ENCODE data around the gene VTI1A. TPM values are rescaled to one million over a fixed set of nuclear protein-coding genes. Genes with fewer than 3 reads are reported as not detected.
"Not testable (repeated sequence)": the region's sequence is repeated elsewhere in the genome, so short reads cannot be mapped to it uniquely, and the experiment has no call there.

Gene VTI1A
- total RNA-seq, 1 donor from 2014 or later: 29.7 TPM

DNA sequence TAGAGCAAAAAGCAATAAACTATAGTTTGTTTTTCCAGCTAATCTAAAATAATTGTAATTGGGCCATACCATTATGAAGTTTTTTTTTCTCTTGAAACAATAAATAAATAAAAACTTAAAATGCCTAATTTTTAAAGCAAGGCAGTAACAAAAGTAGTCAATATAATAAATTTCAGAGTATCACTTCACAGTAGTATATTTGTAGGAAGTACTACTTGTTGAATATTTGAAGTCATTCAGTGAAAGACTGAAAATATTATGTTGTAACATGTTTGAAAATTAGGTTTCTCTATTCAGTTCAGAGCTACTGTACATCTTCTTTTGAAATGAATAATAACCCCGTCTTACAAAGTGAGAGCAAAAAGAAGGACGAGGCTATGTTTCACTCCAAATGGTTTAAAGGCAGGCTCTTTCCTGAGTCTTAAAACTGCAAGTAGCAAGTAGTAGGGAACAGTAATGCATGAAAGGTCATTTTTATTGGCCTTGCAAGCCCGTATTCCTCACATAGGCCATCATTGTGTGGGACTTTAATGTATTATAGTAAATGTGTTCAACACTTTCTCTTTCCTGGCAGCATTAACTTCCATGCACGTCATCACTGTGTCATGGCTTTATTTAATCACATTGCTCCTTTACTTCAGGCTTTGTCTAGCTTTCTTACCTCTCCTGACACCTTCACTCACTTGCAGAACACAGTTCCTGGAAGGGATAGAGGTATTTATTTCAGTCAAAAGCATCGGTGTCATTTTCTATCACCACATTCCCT is 141.4 kb downstream of the VTI1A start:
- peaks cover 5% of the 10 kb centered on the region for H3K4me1 ChIP-seq
- H3K27me3 ChIP-seq: no peaks in the 10 kb centered on the region
- H3K4me3 ChIP-seq: no peak overlapping the region
- intact Hi-C loops (cut with DNase I): no loop called here
- H3K36me3 ChIP-seq: no peaks in the 10 kb centered on the region
- TF ChIP-seq, protein P1, sequence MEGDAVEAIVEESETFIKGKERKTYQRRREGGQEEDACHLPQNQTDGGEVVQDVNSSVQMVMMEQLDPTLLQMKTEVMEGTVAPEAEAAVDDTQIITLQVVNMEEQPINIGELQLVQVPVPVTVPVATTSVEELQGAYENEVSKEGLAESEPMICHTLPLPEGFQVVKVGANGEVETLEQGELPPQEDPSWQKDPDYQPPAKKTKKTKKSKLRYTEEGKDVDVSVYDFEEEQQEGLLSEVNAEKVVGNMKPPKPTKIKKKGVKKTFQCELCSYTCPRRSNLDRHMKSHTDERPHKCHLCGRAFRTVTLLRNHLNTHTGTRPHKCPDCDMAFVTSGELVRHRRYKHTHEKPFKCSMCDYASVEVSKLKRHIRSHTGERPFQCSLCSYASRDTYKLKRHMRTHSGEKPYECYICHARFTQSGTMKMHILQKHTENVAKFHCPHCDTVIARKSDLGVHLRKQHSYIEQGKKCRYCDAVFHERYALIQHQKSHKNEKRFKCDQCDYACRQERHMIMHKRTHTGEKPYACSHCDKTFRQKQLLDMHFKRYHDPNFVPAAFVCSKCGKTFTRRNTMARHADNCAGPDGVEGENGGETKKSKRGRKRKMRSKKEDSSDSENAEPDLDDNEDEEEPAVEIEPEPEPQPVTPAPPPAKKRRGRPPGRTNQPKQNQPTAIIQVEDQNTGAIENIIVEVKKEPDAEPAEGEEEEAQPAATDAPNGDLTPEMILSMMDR (IDR thresholded peaks at IDR 0.05): no peak
- DNase-seq (no peak), ATAC-seq (no peak)
- no peaks in the 10 kb centered on the region for H3K9me3 ChIP-seq
- no peak overlapping the region for H3K27ac ChIP-seq

DNA sequence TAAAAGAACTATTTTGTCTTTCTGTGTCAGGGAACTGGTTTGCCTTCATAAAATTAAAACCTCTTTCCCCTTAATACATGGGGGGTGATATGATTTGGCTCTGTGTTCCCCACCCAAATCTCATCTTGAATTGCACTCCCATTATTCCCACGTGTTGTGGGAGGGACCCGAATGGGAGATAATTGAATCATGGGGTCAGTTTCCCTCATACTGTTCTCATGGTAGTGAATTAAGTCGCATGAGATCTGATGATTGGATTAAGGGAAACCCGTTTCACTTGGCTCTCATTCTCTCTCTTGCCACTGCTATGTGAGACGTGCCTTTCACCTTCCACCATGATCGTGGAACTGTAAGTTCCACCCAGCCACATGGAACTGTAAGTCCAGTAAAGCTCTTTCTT is 142.1 kb downstream of the VTI1A start:
- Histone ChIP-seq H3K4me3 (no peak overlapping the region), H3K36me3 (no peaks in the 10 kb centered on the region), H3K9me3 (no peaks in the 10 kb centered on the region), H3K27me3 (no peaks in the 10 kb centered on the region), H3K27ac (no peak overlapping the region), H3K4me1 (peaks cover 5% of the 10 kb centered on the region)
- TF ChIP-seq, protein P1 (IDR thresholded peaks at IDR 0.05): no peak
- no peak for DNase-seq
- no peak for ATAC-seq
- intact Hi-C loops (cut with DNase I): no loop called here

DNA sequence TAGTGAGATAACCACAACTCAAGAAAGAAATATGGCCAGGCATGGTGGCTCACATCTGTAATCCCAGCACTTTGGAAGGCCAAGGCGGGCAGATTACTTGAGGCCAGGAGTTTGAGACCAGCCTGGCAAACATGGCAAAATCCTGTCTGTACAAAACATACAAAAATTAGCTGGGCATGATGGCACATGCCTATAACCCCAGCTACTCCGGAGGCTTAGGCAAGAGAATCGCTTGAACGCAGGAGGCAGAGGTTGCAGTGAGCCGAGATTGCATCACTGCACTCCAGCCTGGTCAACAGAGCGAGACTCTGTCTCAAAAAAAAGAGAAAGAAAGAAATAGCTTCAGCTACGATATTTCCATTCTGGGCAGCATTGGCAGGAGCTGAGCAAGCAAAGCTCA is 143.8 kb downstream of the VTI1A start:
- H3K9me3 ChIP-seq; H3K36me3 ChIP-seq; H3K4me3 ChIP-seq; H3K27me3 ChIP-seq; ATAC-seq; H3K27ac ChIP-seq; intact Hi-C loops (cut with DNase I); DNase-seq; H3K4me1 ChIP-seq: not testable (repeated sequence)

DNA sequence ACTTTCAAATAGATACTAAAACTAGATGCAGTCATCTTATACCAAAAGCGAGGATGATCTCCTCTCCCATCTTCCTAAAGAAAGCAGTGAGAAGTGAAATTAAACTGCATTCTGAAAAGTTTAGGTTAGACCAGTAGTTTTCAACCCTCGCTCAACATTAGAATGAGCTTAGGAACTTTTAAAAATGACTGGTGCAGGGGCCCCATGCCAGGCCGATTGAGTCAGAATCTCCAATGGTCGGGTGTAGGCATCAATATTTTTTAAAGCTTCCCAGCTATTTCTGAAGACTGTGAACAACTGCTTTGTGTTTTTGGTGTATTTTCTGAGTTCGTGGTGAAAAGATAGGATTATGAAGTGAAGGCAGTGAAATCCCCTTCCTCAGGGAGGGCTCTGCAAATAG is 146.0 kb downstream of the VTI1A start:
- H3K36me3 ChIP-seq: no peaks in the 10 kb centered on the region
- H3K27ac ChIP-seq: no peak overlapping the region
- intact Hi-C loops (cut with DNase I): no loop called here
- DNase-seq: no peak
- H3K4me1 ChIP-seq: no peaks in the 10 kb centered on the region
- no peaks in the 10 kb centered on the region for H3K27me3 ChIP-seq
- TF ChIP-seq, protein P1 (IDR thresholded peaks at IDR 0.05): no peak
- no peaks in the 10 kb centered on the region for H3K9me3 ChIP-seq
- ATAC-seq: no peak
- no peak overlapping the region for H3K4me3 ChIP-seq

DNA sequence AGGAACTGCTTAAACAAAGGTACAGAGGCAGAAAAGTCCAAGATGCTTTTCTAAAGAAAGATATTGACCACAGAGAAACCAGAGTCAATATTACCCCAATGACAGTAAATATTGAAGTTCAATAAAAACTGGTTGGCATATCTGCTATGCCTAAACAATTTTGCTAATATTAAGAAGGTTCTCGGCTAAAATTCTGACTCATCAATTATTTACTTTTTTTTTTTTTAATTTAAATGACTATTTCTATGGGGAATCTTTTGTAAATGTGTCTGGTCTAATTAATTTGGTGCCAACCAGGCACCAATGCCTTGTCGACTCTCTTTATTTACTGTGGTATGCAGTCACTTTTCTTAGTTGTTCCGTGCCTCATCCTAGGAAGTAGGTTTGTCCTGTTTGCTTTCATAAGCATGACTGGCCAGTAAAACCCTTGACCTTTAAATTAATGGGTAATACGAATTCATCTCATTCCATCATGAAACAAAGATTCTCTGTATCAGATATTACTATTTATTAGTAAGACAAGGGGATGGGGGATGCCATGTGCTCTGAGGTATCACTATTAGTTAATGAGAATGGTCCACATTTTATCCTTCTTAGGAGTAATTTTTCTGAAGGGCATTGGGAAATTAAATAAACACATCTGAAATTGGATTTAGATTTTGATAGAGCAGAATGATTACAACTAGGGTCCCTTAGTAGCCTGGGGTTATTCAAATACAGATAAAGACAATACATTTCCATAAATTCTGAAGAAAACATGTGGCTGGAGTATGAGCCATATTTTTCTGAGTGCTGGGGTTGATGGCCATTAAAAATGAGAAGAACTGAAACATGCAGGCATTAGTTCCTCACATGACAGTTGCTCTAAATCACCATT is 154.4 kb downstream of the VTI1A start:
- H3K4me3 ChIP-seq: no peak overlapping the region
- no peaks in the 10 kb centered on the region for H3K4me1 ChIP-seq
- H3K27ac ChIP-seq: no peak overlapping the region
- ATAC-seq (no peak), DNase-seq (no peak)
- no peaks in the 10 kb centered on the region for H3K9me3 ChIP-seq
- H3K36me3 ChIP-seq: no peaks in the 10 kb centered on the region
- no peaks in the 10 kb centered on the region for H3K27me3 ChIP-seq
- TF ChIP-seq, protein P1 (IDR thresholded peaks at IDR 0.05): no peak
- intact Hi-C loops (cut with DNase I): no loop called here

DNA sequence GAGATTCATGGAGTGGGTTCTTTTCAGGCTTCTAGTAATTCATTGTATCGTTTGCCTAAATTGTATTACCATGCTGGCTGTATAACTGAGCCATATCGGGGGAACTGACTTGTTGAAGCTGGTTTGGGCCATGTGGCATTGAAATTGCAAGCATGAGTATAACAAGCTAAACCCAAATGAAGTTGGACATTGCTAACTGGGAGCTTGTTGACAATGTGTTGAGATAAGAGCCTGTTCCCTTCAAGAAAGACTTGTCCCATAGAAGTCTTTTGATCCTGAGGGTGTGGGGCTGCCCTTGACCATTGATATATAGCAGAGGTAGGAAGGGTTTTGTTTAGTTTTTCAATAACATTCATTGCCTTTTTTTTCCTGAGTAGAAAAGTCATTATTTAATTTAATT is 156.0 kb downstream of the VTI1A start:
- TF ChIP-seq, protein P1 (IDR thresholded peaks at IDR 0.05): no peak
- no peaks in the 10 kb centered on the region for H3K9me3 ChIP-seq
- ATAC-seq: no peak
- no peak for DNase-seq
- H3K4me3 ChIP-seq: no peak overlapping the region
- no peaks in the 10 kb centered on the region for H3K4me1 ChIP-seq
- H3K36me3 ChIP-seq: no peaks in the 10 kb centered on the region
- intact Hi-C loops (cut with DNase I): no loop called here
- no peak overlapping the region for H3K27ac ChIP-seq
- no peaks in the 10 kb centered on the region for H3K27me3 ChIP-seq

Data from upper lobe of right lung (tissue), 1 donor.